NOMO-1 (cell line): Measurements from ENCODE around the gene ABHD17C.
"Not testable (repeated sequence)": the region's sequence is repeated elsewhere in the genome, so short reads cannot be mapped to it uniquely, and the experiment has no call there.

ENCODE experiments used
- DNase-seq, 2 experiments: peaks; one replicate each; lab custom pipeline; 2025; ENCODE audit not compliant: unreplicated experiment in 2 of 2; lab: John Stamatoyannopoulos, UW

ABHD17C gene

GRCh38 chr15:80695099-80695910, at the start of gene ABHD17C:
Gene ABHD17C (plus strand): TSS chr15:80695310. CDS start chr15:80695430, 120 bp downstream.
- DNase-seq: peak; percentile 27 to 42

DNA sequence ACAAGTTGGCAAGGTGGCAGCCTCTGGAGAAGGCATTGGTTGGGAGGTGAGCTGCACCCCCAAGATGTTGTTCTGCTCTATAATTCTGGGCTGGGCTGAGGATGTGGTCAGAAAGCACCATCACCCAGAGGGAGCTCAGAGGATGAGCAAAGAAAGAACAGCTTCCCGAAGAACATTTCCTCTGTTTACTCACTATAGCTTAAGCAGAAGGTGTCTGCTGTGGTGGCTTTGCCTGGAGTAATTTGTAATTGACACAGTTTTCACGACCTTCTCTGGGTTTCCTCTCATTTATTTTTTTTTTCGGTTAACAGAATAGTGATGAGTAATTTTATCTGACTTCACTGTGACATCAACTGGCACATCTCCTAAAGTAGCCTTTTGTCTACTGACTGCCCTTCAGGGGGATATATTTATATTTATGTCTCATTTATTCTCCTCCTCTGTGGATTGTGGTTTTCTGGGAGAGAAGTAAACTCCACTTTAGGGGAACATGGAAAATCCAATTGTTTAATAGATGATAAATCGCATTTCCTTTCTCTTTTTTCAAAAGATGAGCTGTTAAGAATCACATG, 49.5 kb upstream of the ABHD17C start:
- peak; percentile 17 to 22 for DNase-seq

DNA sequence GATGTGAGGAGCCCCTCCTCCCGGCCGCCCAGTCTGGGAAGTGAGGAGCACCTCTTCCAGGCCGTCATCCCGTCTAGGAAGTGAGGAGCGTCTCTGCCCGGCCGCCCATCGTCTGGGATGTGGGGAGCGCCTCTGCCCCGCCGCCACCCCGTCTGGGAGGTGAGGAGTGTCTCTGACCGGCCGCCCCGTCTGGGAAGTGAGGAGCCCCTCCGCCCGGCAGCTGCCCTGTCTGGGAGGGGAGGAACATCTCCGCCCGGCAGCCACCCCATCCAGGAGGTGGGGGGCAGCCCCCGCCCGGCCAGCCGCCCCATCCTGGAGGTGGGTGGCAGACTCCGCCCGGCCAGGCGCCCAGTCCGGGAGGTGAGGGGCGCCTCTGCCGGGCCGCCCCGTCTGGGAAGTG, 47.7 kb upstream of the ABHD17C start:
- not testable (repeated sequence) for DNase-seq

GRCh38 chr15:80654299-80654698, 40.8 kb upstream of the ABHD17C start:
- no peak for DNase-seq

- no peak for DNase-seq
These were observed 35.7 kb upstream of the ABHD17C start for GRCh38 chr15:80659375-80659774.

- no peak for DNase-seq
These were observed 35.0 kb upstream of the ABHD17C start for GRCh38 chr15:80660119-80660518.

DNA sequence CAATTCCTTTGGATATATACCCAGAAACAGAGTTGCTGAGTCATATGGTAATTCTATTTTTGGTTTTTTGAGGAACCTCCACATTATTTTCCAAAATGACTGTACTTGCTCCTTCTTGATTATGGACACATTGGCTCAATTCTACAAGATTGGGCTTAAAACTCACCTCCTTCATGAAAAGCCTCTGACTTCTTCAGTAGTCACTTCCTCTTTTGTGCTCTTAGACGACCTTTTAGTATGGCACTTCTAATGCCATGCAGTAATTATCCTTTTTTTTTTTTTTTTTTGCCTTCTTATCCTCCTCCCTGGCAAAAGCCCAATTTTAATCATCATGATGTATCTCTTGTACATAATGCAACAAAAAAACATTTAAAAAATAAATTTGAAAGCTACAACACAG, 33.0 kb upstream of the ABHD17C start:
- peak; percentile 71 to 78 for DNase-seq

DNA sequence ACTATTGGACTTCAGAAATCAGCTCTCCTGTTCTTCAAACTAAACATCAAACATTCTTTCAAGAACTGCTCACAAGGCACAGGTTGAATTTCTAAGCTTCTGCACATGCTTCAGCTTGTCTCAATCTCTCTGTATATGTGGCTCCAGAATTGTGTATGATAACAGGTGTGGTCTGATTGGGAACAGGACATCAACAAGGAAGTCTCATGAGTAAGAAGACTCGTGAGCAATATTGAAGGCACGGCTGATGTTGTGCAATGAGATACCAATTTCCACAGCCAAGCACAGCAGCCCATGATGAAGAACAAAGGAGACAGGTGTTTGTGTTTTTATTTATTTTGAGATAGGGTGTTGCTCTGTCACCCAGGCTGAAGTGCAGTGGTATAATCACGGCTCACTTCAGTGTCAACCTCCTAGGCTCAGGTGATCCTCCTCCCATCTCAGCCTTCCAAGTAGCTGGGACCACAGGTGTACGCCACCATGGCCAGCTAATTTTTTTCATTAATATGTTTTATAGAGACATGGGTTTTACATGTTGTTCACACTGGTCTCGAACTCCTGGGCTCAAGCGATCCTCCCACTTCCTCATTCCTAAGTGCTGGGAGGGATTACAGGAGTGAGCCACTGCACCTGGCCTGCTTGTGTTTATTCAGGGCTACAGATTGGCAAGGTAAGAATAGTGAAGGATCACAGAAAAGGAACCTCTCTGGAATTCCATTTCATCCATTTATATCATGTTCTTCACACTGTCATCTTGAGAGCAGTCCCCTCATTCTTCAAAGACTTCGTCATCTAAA, 32.2 kb upstream of the ABHD17C start:
- DNase-seq: peak in 1 of 2 experiments; percentile 11

- DNase-seq: no peak
These were observed 30.0 kb upstream of the ABHD17C start for GRCh38 chr15:80665151-80665550.

DNA sequence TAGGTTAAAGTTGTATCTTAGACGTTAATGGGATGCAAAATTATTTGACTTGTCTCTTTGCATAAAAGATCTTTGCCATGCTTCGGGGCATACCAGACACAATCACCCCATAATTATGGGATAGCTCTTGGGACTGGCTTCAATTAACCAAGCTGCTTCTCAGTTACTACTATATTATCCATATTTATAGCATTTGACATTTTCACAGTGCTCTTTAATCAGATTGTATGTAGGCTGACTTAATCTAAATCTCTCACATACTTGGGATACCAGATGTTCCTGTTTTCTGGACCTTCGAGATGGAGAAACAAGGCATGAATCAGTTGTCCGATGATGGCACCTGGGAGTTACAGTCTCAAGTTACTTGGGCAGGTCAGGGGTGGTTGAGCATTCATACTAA, 27.2 kb upstream of the ABHD17C start:
- no peak for DNase-seq

DNA sequence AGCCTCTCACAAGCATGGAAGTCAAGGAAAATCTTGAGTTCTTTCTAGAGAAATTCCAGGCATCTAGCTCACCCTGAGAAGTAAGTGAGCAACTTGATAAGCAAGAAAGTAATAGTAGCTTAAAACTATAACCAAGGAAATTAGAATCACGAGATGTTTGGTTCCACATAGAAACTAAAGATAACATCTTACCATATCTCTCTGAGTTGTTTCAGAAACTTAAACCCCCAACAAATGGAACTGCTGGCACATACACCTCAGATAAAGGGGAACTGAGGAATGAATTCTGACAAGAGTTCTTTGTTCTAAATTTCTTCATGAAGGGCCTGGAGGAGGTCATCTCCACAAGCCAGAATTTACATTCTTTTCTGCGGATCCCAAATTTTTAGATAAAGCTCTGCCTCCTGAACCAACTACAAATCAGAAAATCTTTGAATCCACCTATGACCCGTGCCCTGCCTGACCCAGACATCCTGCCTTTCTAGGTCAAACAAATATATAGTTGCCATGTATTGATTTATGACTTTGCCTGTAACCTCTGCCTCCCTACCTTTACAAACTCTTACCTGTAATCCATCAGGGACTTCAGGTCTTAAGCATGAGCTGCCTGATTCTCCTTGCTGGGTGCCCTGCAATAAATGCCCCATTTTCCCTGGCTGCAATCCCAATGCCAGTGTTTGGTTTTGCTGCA, 26.4 kb upstream of the ABHD17C start:
- no peak for DNase-seq

- DNase-seq: no peak
These were observed 25.3 kb upstream of the ABHD17C start for GRCh38 chr15:80669663-80670273.

DNA sequence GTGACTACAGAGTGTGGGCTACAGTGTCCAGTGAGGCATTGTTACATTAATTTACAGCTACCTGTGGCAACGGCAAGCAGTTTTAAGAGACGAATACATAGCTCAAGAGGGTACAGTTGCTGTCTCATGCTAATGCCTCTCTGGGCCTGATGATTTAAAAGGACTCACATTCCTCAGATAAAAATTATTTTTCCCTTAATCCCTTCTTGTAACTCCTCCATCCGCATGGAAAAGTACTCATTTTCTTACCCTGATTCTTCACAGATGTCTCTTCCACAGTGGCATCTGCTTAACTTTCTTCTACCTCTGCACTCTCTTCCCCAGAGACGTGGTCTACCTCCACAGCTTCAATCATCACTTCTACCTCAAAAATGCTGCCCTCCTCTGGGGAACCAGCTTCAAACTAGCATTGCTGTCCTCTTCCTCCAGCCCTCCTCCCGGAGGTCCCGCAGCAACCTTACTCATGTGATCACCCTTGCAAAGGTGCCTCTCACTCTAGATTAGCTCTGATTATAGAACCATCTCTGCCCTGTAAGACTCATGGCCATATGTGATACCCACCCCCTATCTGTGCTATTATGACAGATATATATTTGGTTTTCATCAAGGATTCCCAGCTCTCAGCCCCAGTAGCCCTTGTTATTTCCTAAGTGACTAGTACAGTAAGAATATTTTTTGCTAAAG, 21.4 kb upstream of the ABHD17C start:
- DNase-seq: no peak

GRCh38 chr15:80674245-80674614, 20.9 kb upstream of the ABHD17C start:
- peak in 1 of 2 experiments; percentile 20 for DNase-seq

GRCh38 chr15:80677041-80677440, 18.1 kb upstream of the ABHD17C start:
- DNase-seq: no peak

DNA sequence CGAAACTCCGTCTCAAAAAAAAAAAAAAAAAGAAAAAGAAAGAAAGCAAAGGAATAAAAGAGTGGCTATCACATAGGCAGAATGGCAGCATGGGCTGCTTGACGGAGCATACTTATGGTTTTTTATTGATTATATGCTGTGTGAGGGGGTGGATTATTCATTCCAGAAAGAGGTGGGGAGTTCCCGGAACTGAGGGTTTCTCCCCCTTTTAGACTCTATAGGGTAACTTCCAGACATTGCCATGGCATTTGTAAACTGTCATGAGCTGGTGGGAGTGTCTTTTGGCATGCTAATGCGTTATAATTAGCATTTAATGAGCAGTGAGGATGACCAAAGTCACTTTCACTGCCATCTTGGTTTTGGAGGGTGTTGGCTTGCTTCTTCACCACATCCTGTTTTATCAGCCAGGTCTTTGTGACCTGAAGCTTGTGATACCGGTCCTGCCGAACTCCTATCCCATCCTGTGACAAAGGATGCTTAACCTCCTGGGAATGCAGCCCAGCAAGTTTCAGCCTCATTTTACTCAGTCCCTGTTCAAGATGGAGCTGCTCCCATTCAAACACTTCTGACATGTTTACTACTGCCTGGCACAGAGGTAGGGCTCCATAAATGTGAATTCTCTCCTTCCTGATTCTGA, 15.8 kb upstream of the ABHD17C start:
- no peak for DNase-seq

- no peak for DNase-seq
These were observed 15.3 kb upstream of the ABHD17C start for GRCh38 chr15:80679804-80680175.

DNA sequence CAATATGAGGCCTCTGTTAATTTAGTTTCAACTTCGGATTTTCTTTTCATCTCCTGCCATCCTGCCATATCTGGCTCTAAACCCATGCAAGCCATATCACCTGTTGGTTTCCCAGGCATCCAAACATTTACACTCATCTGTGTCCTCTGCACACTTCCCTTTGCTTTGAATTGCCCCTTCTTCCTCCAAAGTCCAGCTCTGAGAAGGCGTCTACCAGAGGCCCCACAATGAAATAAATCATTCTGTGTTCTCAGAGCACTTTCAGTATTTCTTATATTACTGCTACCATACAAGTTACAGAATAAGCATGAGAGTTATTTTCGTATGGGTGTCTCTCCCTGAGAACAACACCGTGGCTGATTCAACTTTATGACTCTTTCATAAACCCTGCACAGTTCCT, 12.9 kb upstream of the ABHD17C start:
- no peak for DNase-seq

GRCh38 chr15:80684697-80685096, 10.4 kb upstream of the ABHD17C start:
- DNase-seq: no peak

- no peak for DNase-seq
These were observed 9.5 kb upstream of the ABHD17C start for GRCh38 chr15:80685628-80686027.
